Liver (tissue), 9 donors: ENCODE data around the gene LGR4. TPM values are rescaled to one million over a fixed set of nuclear protein-coding genes. Genes with fewer than 3 reads are reported as not detected.

Experiments
- DNase-seq: peaks from one replicate; pipeline ENCODE4 v3.0.0-alpha.2; 2017; ENCODE audit warnings: low spot score
- H3K27ac ChIP-seq, 2 donors: one replicate each; pipeline ENCODE4 v1.7.0; 2013; ENCODE audit warnings: inconsistent platforms in 2 of 2, low read length in 2 of 2, control low read depth in 1 of 2, low read depth in 1 of 2, mild to moderate bottlenecking in 1 of 2
- H3K27me3 ChIP-seq, 4 donors: one replicate each; pipeline versions ENCODE4 v1.6.1 to v1.7.0; 2013; ENCODE audit warnings: low read length in 3 of 4, inconsistent platforms in 1 of 4, mild to moderate bottlenecking in 1 of 4, moderate library complexity in 1 of 4; ENCODE audit not compliant: control insufficient read depth in 4 of 4, insufficient read depth in 4 of 4
- H3K36me3 ChIP-seq, 4 donors: one replicate each; pipeline versions ENCODE4 v1.6.1 to v1.7.0; 2013; ENCODE audit warnings: low read length in 3 of 4, mild to moderate bottlenecking in 3 of 4, low read depth in 1 of 4, moderate library complexity in 1 of 4; ENCODE audit not compliant: control insufficient read depth in 4 of 4, insufficient read depth in 3 of 4
- H3K4me1 ChIP-seq, 4 donors: one replicate each; pipeline versions ENCODE4 v1.6.1 to v1.7.0; 2013; ENCODE audit warnings: low read length in 3 of 4, mild to moderate bottlenecking in 3 of 4, moderate library complexity in 1 of 4; ENCODE audit not compliant: control insufficient read depth in 4 of 4, insufficient read depth in 4 of 4
- H3K4me3 ChIP-seq, 3 donors: one replicate each; pipeline versions ENCODE4 v1.6.1 to v1.7.0; 2013; ENCODE audit warnings: low read length in 3 of 3, control low read depth in 1 of 3, low read depth in 1 of 3, mild to moderate bottlenecking in 1 of 3
- H3K9ac ChIP-seq, 2 donors: one replicate each; pipeline ENCODE4 v1.7.0; 2013; ENCODE audit warnings: low read length in 2 of 2, mild to moderate bottlenecking in 2 of 2, moderate library complexity in 2 of 2, control low read depth in 1 of 2, low read depth in 1 of 2
- H3K9me3 ChIP-seq, 4 donors: one replicate each; pipeline versions ENCODE4 v1.6.1 to v1.7.0; 2013; ENCODE audit warnings: low read length in 3 of 4; ENCODE audit not compliant: control insufficient read depth in 4 of 4
- EGR1 ChIP-seq, 2 donors: IDR thresholded peaks; 2 replicates each; pipeline ENCODE4 v1.6.1; 2016 to 2018; ENCODE audit warnings: antibody characterized with exemption in 2 of 2, low read depth in 2 of 2
- FOXA1 ChIP-seq: IDR thresholded peaks from 2 replicates; pipeline ENCODE4 v1.6.1; 2016; ENCODE audit warnings: antibody characterized with exemption
- FOXA2 ChIP-seq: IDR thresholded peaks from 2 replicates; pipeline ENCODE4 v1.6.1; 2016; ENCODE audit warnings: antibody characterized with exemption
- GABPA ChIP-seq, 2 donors: IDR thresholded peaks in 1 of 2; conservative IDR thresholded peaks in 1 of 2; 2 replicates each; pipeline ENCODE4 v1.6.1; 2016; ENCODE audit warnings: antibody characterized with exemption in 2 of 2, mild to moderate bottlenecking in 1 of 2, moderate library complexity in 1 of 2
- HNF4A ChIP-seq, 2 donors: conservative IDR thresholded peaks; 2 replicates each; pipeline ENCODE4 v1.6.1; 2016; ENCODE audit warnings: antibody characterized with exemption in 2 of 2, mild to moderate bottlenecking in 2 of 2
- HNF4G ChIP-seq: IDR thresholded peaks from 2 replicates; pipeline ENCODE4 v1.6.1; 2016; ENCODE audit warnings: antibody characterized with exemption
- JUND ChIP-seq, 2 donors: IDR thresholded peaks; 2 replicates each; pipeline ENCODE4 v1.6.1; 2016; ENCODE audit warnings: antibody characterized with exemption in 2 of 2
- NR2F2 ChIP-seq: IDR thresholded peaks from 2 replicates; pipeline ENCODE4 v1.6.1; 2016; ENCODE audit warnings: antibody characterized with exemption
- RAD21 ChIP-seq, 2 donors: IDR thresholded peaks; 2 replicates each; pipeline ENCODE4 v1.6.1; 2016; ENCODE audit warnings: antibody characterized with exemption in 2 of 2, mild to moderate bottlenecking in 2 of 2
- RXRA ChIP-seq, 2 donors: IDR thresholded peaks; 2 replicates each; pipeline ENCODE4 v1.6.1; 2017 to 2018; ENCODE audit warnings: antibody characterized with exemption in 2 of 2, mild to moderate bottlenecking in 1 of 2
- SP1 ChIP-seq: IDR thresholded peaks from 2 replicates; pipeline ENCODE4 v1.6.1; 2018; ENCODE audit warnings: antibody characterized with exemption, mild to moderate bottlenecking
- TAF1 ChIP-seq: conservative IDR thresholded peaks from 2 replicates; pipeline ENCODE4 v1.6.1; 2016; ENCODE audit warnings: antibody characterized with exemption, mild to moderate bottlenecking
- YY1 ChIP-seq: IDR thresholded peaks from 2 replicates; pipeline ENCODE4 v1.6.1; 2016; ENCODE audit warnings: antibody characterized with exemption, mild to moderate bottlenecking
- WGBS: extraction: QIAGEN DNeasy Blood & Tissue Kit; methylation state at CpG from one replicate; pipeline ENCODE4 v1.1.7; 2013; 5-methylcytosine and 5-hydroxymethylcytosine counted together
- polyA plus RNA-seq, 2 donors: library from polyadenylated mRNA; stranded (reverse) in 1 of 2; unstranded in 1 of 2; fragments of 200-250 nt in 1 of 2; fragments of >200 nt in 1 of 2; fragmentation: Nextera tagmentation in 1 of 2; extraction: Ambion mirVana in 1 of 2; gene quantifications; one replicate each; pipeline versions ENCODE4 v1.2.1 to v1.2.3, GENCODE V29; 2013 to 2015
- total RNA-seq, 2 donors: library from RNA; depleted of rRNA; stranded (reverse); fragments of >200 nt; gene quantifications; one replicate each; pipeline ENCODE4 v1.2.3, GENCODE V29; 2014
- TF ChIP-seq, protein P1 (sequence below): IDR thresholded peaks from 2 replicates; pipeline ENCODE4 v1.6.1; 2016; ENCODE audit warnings: antibody characterized with exemption
- TF ChIP-seq, protein P2 (sequence below): IDR thresholded peaks from 2 replicates; pipeline ENCODE4 v1.6.1; 2016; ENCODE audit warnings: antibody characterized with exemption
- TF ChIP-seq, protein P3 (sequence below): IDR thresholded peaks from 2 replicates; pipeline ENCODE4 v1.6.1; 2016; ENCODE audit warnings: antibody characterized with exemption
- TF ChIP-seq, protein P4 (sequence below): fragments of 150-350 bp; IDR thresholded peaks from 2 replicates; pipeline ENCODE4 v1.5.1; 2017; ENCODE audit warnings: improper control_type of control experiment, low read depth, low read length; ENCODE audit not compliant: missing input control
- TF ChIP-seq, protein P5 (sequence below): IDR thresholded peaks from 2 replicates; pipeline ENCODE4 v1.6.1; 2016; ENCODE audit warnings: antibody characterized with exemption, mild to moderate bottlenecking
- donor health status: healthy.
- donor health status: healthy.
- donor health status: healthy.
- donor health status: healthy.
- donor health status: healthy.

LGR4 gene
- total and polyA plus RNA-seq, 4 donors: 13.7 to 95.3 (median 42.5) TPM

DNA sequence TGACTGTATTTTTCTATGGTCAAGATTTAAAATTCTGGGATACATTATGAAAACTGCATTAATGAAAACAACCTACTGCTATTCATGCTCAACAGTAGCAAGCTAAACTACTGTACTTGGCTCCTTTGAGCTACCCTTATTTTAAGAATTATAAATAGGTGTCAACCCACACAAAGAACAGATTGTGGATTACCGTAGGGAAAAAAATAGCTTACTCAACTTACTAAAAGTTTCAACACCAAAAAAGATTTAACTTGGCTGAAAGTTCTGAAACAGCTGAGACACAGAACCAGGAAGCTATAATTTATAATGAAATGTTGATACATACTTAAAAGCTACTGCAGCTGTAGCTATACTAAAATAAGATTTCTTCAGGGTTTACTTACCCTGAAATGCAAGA, 23.9 kb upstream of the LGR4 start:
- TF ChIP-seq, protein P1, sequence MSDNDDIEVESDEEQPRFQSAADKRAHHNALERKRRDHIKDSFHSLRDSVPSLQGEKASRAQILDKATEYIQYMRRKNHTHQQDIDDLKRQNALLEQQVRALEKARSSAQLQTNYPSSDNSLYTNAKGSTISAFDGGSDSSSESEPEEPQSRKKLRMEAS: no peak
- no peak for TF ChIP-seq TAF1
- TF ChIP-seq SP1: no peak
- TF ChIP-seq, protein P2, sequence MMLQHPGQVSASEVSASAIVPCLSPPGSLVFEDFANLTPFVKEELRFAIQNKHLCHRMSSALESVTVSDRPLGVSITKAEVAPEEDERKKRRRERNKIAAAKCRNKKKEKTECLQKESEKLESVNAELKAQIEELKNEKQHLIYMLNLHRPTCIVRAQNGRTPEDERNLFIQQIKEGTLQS: no peak
- TF ChIP-seq, protein P3, sequence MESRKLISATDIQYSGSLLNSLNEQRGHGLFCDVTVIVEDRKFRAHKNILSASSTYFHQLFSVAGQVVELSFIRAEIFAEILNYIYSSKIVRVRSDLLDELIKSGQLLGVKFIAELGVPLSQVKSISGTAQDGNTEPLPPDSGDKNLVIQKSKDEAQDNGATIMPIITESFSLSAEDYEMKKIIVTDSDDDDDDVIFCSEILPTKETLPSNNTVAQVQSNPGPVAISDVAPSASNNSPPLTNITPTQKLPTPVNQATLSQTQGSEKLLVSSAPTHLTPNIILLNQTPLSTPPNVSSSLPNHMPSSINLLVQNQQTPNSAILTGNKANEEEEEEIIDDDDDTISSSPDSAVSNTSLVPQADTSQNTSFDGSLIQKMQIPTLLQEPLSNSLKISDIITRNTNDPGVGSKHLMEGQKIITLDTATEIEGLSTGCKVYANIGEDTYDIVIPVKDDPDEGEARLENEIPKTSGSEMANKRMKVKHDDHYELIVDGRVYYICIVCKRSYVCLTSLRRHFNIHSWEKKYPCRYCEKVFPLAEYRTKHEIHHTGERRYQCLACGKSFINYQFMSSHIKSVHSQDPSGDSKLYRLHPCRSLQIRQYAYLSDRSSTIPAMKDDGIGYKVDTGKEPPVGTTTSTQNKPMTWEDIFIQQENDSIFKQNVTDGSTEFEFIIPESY: no peak
- no peak for TF ChIP-seq RAD21 (IDR thresholded peaks at IDR 0.05)
- no peak for TF ChIP-seq HNF4G
- no peak for TF ChIP-seq FOXA2
- TF ChIP-seq, protein P4, sequence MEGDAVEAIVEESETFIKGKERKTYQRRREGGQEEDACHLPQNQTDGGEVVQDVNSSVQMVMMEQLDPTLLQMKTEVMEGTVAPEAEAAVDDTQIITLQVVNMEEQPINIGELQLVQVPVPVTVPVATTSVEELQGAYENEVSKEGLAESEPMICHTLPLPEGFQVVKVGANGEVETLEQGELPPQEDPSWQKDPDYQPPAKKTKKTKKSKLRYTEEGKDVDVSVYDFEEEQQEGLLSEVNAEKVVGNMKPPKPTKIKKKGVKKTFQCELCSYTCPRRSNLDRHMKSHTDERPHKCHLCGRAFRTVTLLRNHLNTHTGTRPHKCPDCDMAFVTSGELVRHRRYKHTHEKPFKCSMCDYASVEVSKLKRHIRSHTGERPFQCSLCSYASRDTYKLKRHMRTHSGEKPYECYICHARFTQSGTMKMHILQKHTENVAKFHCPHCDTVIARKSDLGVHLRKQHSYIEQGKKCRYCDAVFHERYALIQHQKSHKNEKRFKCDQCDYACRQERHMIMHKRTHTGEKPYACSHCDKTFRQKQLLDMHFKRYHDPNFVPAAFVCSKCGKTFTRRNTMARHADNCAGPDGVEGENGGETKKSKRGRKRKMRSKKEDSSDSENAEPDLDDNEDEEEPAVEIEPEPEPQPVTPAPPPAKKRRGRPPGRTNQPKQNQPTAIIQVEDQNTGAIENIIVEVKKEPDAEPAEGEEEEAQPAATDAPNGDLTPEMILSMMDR: no peak
- TF ChIP-seq YY1: no peak
- TF ChIP-seq, protein P5, sequence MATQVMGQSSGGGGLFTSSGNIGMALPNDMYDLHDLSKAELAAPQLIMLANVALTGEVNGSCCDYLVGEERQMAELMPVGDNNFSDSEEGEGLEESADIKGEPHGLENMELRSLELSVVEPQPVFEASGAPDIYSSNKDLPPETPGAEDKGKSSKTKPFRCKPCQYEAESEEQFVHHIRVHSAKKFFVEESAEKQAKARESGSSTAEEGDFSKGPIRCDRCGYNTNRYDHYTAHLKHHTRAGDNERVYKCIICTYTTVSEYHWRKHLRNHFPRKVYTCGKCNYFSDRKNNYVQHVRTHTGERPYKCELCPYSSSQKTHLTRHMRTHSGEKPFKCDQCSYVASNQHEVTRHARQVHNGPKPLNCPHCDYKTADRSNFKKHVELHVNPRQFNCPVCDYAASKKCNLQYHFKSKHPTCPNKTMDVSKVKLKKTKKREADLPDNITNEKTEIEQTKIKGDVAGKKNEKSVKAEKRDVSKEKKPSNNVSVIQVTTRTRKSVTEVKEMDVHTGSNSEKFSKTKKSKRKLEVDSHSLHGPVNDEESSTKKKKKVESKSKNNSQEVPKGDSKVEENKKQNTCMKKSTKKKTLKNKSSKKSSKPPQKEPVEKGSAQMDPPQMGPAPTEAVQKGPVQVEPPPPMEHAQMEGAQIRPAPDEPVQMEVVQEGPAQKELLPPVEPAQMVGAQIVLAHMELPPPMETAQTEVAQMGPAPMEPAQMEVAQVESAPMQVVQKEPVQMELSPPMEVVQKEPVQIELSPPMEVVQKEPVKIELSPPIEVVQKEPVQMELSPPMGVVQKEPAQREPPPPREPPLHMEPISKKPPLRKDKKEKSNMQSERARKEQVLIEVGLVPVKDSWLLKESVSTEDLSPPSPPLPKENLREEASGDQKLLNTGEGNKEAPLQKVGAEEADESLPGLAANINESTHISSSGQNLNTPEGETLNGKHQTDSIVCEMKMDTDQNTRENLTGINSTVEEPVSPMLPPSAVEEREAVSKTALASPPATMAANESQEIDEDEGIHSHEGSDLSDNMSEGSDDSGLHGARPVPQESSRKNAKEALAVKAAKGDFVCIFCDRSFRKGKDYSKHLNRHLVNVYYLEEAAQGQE: no peak
- no peak for TF ChIP-seq RXRA (IDR thresholded peaks at IDR 0.05)
- no peak for TF ChIP-seq EGR1 (IDR thresholded peaks at IDR 0.05; ENCODE audit: low read depth in 2 of 2)
- no peak for TF ChIP-seq JUND (IDR thresholded peaks at IDR 0.05)
- no peak for TF ChIP-seq HNF4A (conservative IDR thresholded peaks at IDR 0.05)
- TF ChIP-seq NR2F2: no peak
- no peak for TF ChIP-seq GABPA (IDR thresholded peaks at IDR 0.05 in 1 of 2, conservative IDR thresholded peaks at IDR 0.05 in 1 of 2)
- TF ChIP-seq FOXA1: no peak
- Histone ChIP-seq H3K9me3 (no peaks in the 10 kb centered on the region), H3K4me3 (no peak overlapping the region), H3K4me1 (peaks cover 0 to 21% (median 15%) of the 10 kb centered on the region in 4 donors), H3K36me3 (peaks cover 2 to 40% (median 25%) of the 10 kb centered on the region in 4 donors), H3K27me3 (no peaks in the 10 kb centered on the region), H3K9ac (peak overlapping the region in 1 of 2 donors; percentile 6), H3K27ac (peak overlapping the region in 1 of 2 donors; percentile 65)
- WGBS: 27% methylated on average over 1 of the region's 1 CpG
- DNase-seq: no peak
